HG02973 (cell line): ENCODE measurements around the gene GMFB.

Experiments
- ATAC-seq: cut with Tn5 transposase; IDR thresholded peaks from one replicate; pipeline ENCODE4 v1.9.1; 2021; ENCODE audit warnings: moderate library complexity; ENCODE audit not compliant: unreplicated experiment

Gene GMFB

GRCh38 chr14:54435500-54435981, 53.2 kb downstream of the GMFB start:
- ATAC-seq: no peak

GRCh38 chr14:54428527-54428926, 60.3 kb downstream of the GMFB start:
- ATAC-seq: no peak

- no peak for ATAC-seq
These were observed 60.9 kb downstream of the GMFB start for GRCh38 chr14:54427871-54428270.

- no peak for ATAC-seq
These were observed 63.1 kb downstream of the GMFB start for GRCh38 chr14:54425537-54426274.

GRCh38 chr14:54425068-54425467, 63.7 kb downstream of the GMFB start:
- no peak for ATAC-seq
